HL-60 (cell line): ENCODE results near the gene UTS2B.

Experiments
- DNase-seq, 2 experiments: peaks; one replicate each; pipeline ENCODE4 v3.0.0-alpha.2; 2010 to 2020; ENCODE audit warnings: low read depth in 1 of 2, low spot score in 1 of 2
- H3K27ac ChIP-seq: fragments of 250-450 bp; sonication (Bioruptor Pico); replicated peaks from 2 replicates; pipeline ENCODE4 v1.5.1; 2020; ENCODE audit warnings: mild to moderate bottlenecking, moderate library complexity
- H3K27me3 ChIP-seq: fragments of 250-450 bp; sonication (Bioruptor Pico); 2 replicates; pipeline ENCODE4 v1.5.1; 2021; ENCODE audit warnings: mild to moderate bottlenecking, moderate library complexity; ENCODE audit not compliant: insufficient read depth, poor library complexity, severe bottlenecking
- H3K4me3 ChIP-seq: replicated peaks from 2 replicates; pipeline ENCODE4 v1.5.1; 2011; ENCODE audit warnings: mild to moderate bottlenecking, control low read depth, low read length; ENCODE audit not compliant: insufficient read depth
- GABPA ChIP-seq: IDR thresholded peaks from 2 replicates; pipeline ENCODE4 v1.6.1; 2012; ENCODE audit warnings: low read depth
- POLR2AphosphoS5 ChIP-seq: IDR thresholded peaks from 2 replicates; pipeline ENCODE4 v1.6.1; 2012; ENCODE audit warnings: low read depth
- REST ChIP-seq: IDR thresholded peaks from 2 replicates; pipeline ENCODE4 v1.6.1; 2012; ENCODE audit warnings: low read depth; ENCODE audit not compliant: insufficient replicate concordance
- SPI1 ChIP-seq: IDR thresholded peaks from 2 replicates; pipeline ENCODE4 v1.6.1; 2012; ENCODE audit warnings: low read depth, mild to moderate bottlenecking, borderline replicate concordance
- TF ChIP-seq, protein P1 (sequence below): IDR thresholded peaks from one replicate; pipeline ENCODE4 v1.5.1; 2011; ENCODE audit warnings: low read length, control low read depth, inconsistent platforms; ENCODE audit not compliant: insufficient read depth

The UTS2B gene

DNA sequence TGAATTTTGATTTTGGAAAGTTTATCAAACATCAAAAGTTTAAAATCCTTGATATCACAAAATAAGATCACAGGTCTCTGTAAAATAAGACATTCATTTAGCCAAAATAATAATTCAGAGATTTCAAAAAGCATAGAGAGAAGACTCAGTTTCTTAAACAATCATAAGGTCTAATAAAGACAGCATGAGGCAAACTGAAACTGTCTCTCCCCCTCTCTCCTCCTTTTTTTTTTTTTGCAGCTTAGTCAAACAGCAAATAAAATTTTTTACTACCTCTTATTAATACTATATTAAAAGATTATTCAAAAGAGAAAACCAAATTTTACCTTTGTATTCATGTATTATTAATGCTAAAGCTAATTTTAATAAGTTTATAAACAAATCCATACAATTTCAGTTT, 73.9 kb downstream of the UTS2B start:
- no peak for DNase-seq
- H3K27ac ChIP-seq = no peak overlapping the region
- no peaks in the 10 kb centered on the region for H3K27me3 ChIP-seq
- no peak overlapping the region for H3K4me3 ChIP-seq
- TF ChIP-seq POLR2AphosphoS5 = no peak
- no peak for TF ChIP-seq SPI1
- no peak for TF ChIP-seq GABPA
- TF ChIP-seq REST = no peak
- TF ChIP-seq, protein P1, sequence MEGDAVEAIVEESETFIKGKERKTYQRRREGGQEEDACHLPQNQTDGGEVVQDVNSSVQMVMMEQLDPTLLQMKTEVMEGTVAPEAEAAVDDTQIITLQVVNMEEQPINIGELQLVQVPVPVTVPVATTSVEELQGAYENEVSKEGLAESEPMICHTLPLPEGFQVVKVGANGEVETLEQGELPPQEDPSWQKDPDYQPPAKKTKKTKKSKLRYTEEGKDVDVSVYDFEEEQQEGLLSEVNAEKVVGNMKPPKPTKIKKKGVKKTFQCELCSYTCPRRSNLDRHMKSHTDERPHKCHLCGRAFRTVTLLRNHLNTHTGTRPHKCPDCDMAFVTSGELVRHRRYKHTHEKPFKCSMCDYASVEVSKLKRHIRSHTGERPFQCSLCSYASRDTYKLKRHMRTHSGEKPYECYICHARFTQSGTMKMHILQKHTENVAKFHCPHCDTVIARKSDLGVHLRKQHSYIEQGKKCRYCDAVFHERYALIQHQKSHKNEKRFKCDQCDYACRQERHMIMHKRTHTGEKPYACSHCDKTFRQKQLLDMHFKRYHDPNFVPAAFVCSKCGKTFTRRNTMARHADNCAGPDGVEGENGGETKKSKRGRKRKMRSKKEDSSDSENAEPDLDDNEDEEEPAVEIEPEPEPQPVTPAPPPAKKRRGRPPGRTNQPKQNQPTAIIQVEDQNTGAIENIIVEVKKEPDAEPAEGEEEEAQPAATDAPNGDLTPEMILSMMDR = no peak

DNA sequence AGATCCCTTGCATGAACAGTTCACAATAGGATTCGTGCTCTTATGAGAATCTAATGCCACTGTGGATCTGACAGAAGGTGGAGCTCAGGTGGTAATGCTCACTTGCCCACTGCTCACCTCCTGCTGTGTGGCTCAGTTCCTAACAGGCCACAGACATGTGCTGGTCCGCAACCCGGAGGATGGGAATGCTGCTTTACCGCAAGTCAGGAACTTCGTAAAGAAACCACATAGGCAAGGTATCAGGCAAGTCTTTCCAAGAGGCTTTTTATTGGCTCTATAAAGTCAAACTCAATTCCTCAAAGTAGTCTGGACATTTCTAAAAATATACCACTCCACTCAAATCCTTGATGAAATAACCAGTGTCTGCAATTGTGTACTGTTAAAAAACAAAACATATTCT, 75.2 kb downstream of the UTS2B start:
- H3K27me3 ChIP-seq = no peaks in the 10 kb centered on the region
- TF ChIP-seq REST (no peak), POLR2AphosphoS5 (no peak), GABPA (no peak)
- TF ChIP-seq, protein P1 = no peak
- H3K27ac ChIP-seq = no peak overlapping the region
- no peak overlapping the region for H3K4me3 ChIP-seq
- DNase-seq = no peak

GRCh38 chr3:191254098-191254873, 76.0 kb downstream of the UTS2B start:
- Histone ChIP-seq H3K4me3 (no peak overlapping the region), H3K27ac (no peak overlapping the region), H3K27me3 (no peaks in the 10 kb centered on the region)
- DNase-seq = no peak
- peak; percentile 40; the same call in 1 of the 2 replicates for TF ChIP-seq SPI1
- no peak for TF ChIP-seq GABPA

- TF ChIP-seq POLR2AphosphoS5 = no peak
- TF ChIP-seq, protein P1 = no peak
- H3K27ac ChIP-seq = no peak overlapping the region
- H3K27me3 ChIP-seq = no peaks in the 10 kb centered on the region
- no peak for DNase-seq
- no peak overlapping the region for H3K4me3 ChIP-seq
Observed at GRCh38 chr3:191253089-191253799, 77.1 kb downstream of the UTS2B start.
